Measurements from ENCODE around the gene TRAF7.

DNA sequence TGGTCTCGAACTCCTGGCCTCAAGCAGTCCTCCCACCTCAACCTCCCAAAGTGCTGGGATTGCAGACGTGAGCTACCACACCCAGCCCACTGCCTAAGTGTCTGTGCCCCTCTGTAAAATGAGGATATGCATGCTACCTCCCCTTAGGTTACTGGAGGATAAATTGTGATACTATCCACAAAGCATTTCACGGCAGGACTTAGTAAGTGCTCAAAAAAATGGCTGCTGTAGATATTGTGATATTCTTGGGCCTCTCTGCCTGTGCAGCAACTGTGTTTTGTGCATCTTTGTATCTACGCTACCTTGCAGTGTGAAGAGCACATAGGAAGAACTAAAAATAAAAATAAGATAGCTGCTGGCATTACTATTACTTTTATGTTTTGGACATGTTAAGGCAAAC lies 42.7 kb downstream of the TRAF7 start:
- TF ChIP-seq POLR2A (IDR thresholded peaks at IDR 0.05; ENCODE audit: low read depth) = no peak
- TF ChIP-seq CTCF (IDR thresholded peaks at IDR 0.05) = no peak
- no peak for TF ChIP-seq POLR2AphosphoS5 (IDR thresholded peaks at IDR 0.05)
- TF ChIP-seq EP300 (IDR thresholded peaks at IDR 0.05) = no peak
